ENCODE data around the gene FOXP1. TPM values are rescaled to one million over a fixed set of nuclear protein-coding genes. Genes with fewer than 3 reads are reported as not detected.

FOXP1 gene
- total and polyA plus RNA-seq, 2 of the 13 experiments (the other 11 are each of a cell fraction or from before 2014, with no cell fraction given): 40.4 to 59.0 TPM

DNA sequence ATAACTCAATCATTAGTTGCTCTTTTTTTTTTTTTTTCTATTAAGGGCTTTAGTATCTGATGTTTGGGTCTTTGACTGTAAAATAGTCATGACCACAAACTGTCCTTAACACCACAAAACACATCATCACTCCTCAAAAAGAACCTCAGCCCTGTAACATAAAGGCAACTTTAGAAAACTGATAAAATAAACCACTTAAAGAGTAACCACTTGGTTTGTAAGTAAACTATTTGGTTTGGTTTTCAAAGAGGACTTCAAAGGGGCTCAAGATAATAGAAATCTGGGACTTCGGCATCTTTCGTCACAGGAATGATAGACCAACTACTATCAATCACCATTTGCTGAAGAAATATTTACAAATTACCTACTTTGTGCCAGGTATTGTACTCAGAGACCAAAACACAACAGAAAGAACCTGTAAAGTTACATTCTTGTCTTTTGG, 167.8 kb downstream of the FOXP1 start (continued):
- TF ChIP-seq, protein P1, sequence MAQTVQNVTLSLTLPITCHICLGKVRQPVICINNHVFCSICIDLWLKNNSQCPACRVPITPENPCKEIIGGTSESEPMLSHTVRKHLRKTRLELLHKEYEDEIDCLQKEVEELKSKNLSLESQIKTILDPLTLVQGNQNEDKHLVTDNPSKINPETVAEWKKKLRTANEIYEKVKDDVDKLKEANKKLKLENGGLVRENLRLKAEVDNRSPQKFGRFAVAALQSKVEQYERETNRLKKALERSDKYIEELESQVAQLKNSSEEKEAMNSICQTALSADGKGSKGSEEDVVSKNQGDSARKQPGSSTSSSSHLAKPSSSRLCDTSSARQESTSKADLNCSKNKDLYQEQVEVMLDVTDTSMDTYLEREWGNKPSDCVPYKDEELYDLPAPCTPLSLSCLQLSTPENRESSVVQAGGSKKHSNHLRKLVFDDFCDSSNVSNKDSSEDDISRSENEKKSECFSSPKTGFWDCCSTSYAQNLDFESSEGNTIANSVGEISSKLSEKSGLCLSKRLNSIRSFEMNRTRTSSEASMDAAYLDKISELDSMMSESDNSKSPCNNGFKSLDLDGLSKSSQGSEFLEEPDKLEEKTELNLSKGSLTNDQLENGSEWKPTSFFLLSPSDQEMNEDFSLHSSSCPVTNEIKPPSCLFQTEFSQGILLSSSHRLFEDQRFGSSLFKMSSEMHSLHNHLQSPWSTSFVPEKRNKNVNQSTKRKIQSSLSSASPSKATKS (CRISPR knock-in tag; IDR thresholded peaks at IDR 0.05): no peak
- TF ChIP-seq ZNF441 (CRISPR knock-in tag; IDR thresholded peaks at IDR 0.05; ENCODE audit: borderline replicate concordance) (no peak), STAG1 (CRISPR knock-in tag; IDR thresholded peaks at IDR 0.05) (no peak), ZNF33B (CRISPR knock-in tag; IDR thresholded peaks at IDR 0.05) (no peak), ZBTB1 (CRISPR knock-in tag; IDR thresholded peaks at IDR 0.05; ENCODE audit: borderline replicate concordance) (no peak), HNRNPL (IDR thresholded peaks at IDR 0.05; ENCODE audit: low read depth, low read length) (no peak), SRY (CRISPR knock-in tag; IDR thresholded peaks at IDR 0.05) (no peak), ARNT2 (CRISPR knock-in tag; IDR thresholded peaks at IDR 0.05; ENCODE audit: low read depth) (no peak), BCL6 (CRISPR knock-in tag; IDR thresholded peaks at IDR 0.05) (peak; percentile 52; the same call in 1 of the 2 replicates), ZNF205 (CRISPR knock-in tag; IDR thresholded peaks at IDR 0.05) (no peak), YY1 (IDR thresholded peaks at IDR 0.05; ENCODE audit: insufficient read depth, insufficient replicate concordance, low read depth, low read length) (no peak), MTA1 (CRISPR knock-in tag; IDR thresholded peaks at IDR 0.05; ENCODE audit: borderline replicate concordance) (no peak), JARID2 (CRISPR knock-in tag; IDR thresholded peaks at IDR 0.05; ENCODE audit: insufficient replicate concordance) (no peak)
- TF ChIP-seq, protein P2, sequence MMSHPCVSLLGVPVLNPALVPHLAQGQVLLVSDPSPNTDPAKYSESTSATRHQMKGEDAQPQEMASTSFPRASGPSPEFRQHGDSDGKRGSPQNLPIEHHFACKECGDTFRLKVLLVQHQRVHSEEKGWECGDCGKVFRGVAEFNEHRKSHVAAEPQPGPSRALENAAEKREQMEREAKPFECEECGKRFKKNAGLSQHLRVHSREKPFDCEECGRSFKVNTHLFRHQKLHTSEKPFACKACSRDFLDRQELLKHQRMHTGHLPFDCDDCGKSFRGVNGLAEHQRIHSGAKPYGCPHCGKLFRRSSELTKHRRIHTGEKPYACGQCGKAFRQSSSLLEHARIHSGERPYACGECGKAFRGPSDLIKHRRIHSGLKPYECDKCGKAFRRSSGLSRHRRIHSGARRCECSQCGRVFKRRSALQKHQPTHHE (CRISPR knock-in tag; IDR thresholded peaks at IDR 0.05; ENCODE audit: borderline replicate concordance): no peak
- TF ChIP-seq, protein P3, sequence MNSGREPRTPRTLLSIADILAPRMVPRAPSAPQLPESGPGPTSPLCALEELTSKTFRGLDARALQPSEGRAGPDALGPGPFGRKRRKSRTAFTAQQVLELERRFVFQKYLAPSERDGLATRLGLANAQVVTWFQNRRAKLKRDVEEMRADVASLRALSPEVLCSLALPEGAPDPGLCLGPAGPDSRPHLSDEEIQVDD (CRISPR knock-in tag; IDR thresholded peaks at IDR 0.05; ENCODE audit: borderline replicate concordance): no peak
- TF ChIP-seq, protein P4, sequence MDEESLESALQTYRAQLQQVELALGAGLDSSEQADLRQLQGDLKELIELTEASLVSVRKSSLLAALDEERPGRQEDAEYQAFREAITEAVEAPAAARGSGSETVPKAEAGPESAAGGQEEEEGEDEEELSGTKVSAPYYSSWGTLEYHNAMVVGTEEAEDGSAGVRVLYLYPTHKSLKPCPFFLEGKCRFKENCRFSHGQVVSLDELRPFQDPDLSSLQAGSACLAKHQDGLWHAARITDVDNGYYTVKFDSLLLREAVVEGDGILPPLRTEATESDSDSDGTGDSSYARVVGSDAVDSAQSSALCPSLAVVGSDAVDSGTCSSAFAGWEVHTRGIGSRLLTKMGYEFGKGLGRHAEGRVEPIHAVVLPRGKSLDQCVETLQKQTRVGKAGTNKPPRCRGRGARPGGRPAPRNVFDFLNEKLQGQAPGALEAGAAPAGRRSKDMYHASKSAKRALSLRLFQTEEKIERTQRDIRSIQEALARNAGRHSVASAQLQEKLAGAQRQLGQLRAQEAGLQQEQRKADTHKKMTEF (CRISPR knock-in tag; IDR thresholded peaks at IDR 0.05): peak; percentile 46; the same call in 1 of the 2 replicates
- TF ChIP-seq, protein P5, sequence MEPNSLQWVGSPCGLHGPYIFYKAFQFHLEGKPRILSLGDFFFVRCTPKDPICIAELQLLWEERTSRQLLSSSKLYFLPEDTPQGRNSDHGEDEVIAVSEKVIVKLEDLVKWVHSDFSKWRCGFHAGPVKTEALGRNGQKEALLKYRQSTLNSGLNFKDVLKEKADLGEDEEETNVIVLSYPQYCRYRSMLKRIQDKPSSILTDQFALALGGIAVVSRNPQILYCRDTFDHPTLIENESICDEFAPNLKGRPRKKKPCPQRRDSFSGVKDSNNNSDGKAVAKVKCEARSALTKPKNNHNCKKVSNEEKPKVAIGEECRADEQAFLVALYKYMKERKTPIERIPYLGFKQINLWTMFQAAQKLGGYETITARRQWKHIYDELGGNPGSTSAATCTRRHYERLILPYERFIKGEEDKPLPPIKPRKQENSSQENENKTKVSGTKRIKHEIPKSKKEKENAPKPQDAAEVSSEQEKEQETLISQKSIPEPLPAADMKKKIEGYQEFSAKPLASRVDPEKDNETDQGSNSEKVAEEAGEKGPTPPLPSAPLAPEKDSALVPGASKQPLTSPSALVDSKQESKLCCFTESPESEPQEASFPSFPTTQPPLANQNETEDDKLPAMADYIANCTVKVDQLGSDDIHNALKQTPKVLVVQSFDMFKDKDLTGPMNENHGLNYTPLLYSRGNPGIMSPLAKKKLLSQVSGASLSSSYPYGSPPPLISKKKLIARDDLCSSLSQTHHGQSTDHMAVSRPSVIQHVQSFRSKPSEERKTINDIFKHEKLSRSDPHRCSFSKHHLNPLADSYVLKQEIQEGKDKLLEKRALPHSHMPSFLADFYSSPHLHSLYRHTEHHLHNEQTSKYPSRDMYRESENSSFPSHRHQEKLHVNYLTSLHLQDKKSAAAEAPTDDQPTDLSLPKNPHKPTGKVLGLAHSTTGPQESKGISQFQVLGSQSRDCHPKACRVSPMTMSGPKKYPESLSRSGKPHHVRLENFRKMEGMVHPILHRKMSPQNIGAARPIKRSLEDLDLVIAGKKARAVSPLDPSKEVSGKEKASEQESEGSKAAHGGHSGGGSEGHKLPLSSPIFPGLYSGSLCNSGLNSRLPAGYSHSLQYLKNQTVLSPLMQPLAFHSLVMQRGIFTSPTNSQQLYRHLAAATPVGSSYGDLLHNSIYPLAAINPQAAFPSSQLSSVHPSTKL (CRISPR knock-in tag; IDR thresholded peaks at IDR 0.05): peak; percentile 64
- TF ChIP-seq, protein P6, sequence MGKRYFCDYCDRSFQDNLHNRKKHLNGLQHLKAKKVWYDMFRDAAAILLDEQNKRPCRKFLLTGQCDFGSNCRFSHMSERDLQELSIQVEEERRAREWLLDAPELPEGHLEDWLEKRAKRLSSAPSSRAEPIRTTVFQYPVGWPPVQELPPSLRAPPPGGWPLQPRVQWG (CRISPR knock-in tag; IDR thresholded peaks at IDR 0.05; ENCODE audit: borderline replicate concordance, low read depth): no peak
- TF ChIP-seq, protein P7, sequence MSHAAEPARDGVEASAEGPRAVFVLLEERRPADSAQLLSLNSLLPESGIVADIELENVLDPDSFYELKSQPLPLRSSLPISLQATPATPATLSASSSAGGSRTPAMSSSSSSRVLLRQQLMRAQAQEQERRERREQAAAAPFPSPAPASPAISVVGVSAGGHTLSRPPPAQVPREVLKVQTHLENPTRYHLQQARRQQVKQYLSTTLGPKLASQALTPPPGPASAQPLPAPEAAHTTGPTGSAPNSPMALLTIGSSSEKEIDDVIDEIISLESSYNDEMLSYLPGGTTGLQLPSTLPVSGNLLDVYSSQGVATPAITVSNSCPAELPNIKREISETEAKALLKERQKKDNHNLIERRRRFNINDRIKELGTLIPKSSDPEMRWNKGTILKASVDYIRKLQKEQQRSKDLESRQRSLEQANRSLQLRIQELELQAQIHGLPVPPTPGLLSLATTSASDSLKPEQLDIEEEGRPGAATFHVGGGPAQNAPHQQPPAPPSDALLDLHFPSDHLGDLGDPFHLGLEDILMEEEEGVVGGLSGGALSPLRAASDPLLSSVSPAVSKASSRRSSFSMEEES (CRISPR knock-in tag; IDR thresholded peaks at IDR 0.05): no peak
